ENCODE measurements around the gene NFKBIA.
"Not testable (repeated sequence)": the region's sequence is repeated elsewhere in the genome, so short reads cannot be mapped to it uniquely, and the experiment has no call there.

NFKBIA gene

GRCh38 chr14:35391388-35391710 is 13.2 kb downstream of the NFKBIA start:
- DNase-seq (ENCODE audit: low read depth in 2 of 3, low spot score in 1 of 3), result no peak

GRCh38 chr14:35390577-35391387 is 13.8 kb downstream of the NFKBIA start:
- DNase-seq (ENCODE audit: low read depth in 2 of 3, low spot score in 1 of 3), result no peak

- no peak for DNase-seq (ENCODE audit: low read depth in 2 of 3, low spot score in 1 of 3)
Measured at GRCh38 chr14:35389315-35389667, 15.3 kb downstream of the NFKBIA start.

GRCh38 chr14:35388656-35389314 is 15.8 kb downstream of the NFKBIA start:
- DNase-seq (ENCODE audit: low read depth in 2 of 3, low spot score in 1 of 3), result no peak

- no peak for DNase-seq (ENCODE audit: low read depth in 2 of 3, low spot score in 1 of 3)
Measured at GRCh38 chr14:35387713-35388579, 16.6 kb downstream of the NFKBIA start.

GRCh38 chr14:35387219-35387618 is 17.3 kb downstream of the NFKBIA start:
- no peak for DNase-seq (ENCODE audit: low read depth in 2 of 3, low spot score in 1 of 3)

- no peak for DNase-seq (ENCODE audit: low read depth in 2 of 3, low spot score in 1 of 3)
Measured at GRCh38 chr14:35386673-35387125, 17.9 kb downstream of the NFKBIA start.

GRCh38 chr14:35385042-35385839 is 19.3 kb downstream of the NFKBIA start:
- DNase-seq (ENCODE audit: low read depth in 2 of 3, low spot score in 1 of 3), result no peak

- DNase-seq (ENCODE audit: low read depth in 2 of 3, low spot score in 1 of 3), result no peak
Measured at GRCh38 chr14:35384455-35385041, 20.0 kb downstream of the NFKBIA start.

- DNase-seq (ENCODE audit: low read depth in 2 of 3, low spot score in 1 of 3), result no peak
Measured at GRCh38 chr14:35383569-35384454, 20.7 kb downstream of the NFKBIA start.

GRCh38 chr14:35380794-35381193 is 23.8 kb downstream of the NFKBIA start:
- DNase-seq (ENCODE audit: low read depth in 2 of 3, low spot score in 1 of 3), result no peak

- DNase-seq (ENCODE audit: low read depth in 2 of 3, low spot score in 1 of 3), result not testable (repeated sequence)
Measured at GRCh38 chr14:35379234-35379933, 25.2 kb downstream of the NFKBIA start.

- DNase-seq (ENCODE audit: low read depth in 2 of 3, low spot score in 1 of 3), result no peak
Measured at GRCh38 chr14:35378425-35379233, 25.9 kb downstream of the NFKBIA start.

- no peak for DNase-seq (ENCODE audit: low read depth in 2 of 3, low spot score in 1 of 3)
Measured at GRCh38 chr14:35375558-35376025, 29.0 kb downstream of the NFKBIA start.

- DNase-seq (ENCODE audit: low read depth in 2 of 3, low spot score in 1 of 3), result no peak
Measured at GRCh38 chr14:35374263-35374712, 30.3 kb downstream of the NFKBIA start.

- DNase-seq (ENCODE audit: low read depth in 2 of 3, low spot score in 1 of 3), result not testable (repeated sequence)
Measured at GRCh38 chr14:35373208-35373607, 31.3 kb downstream of the NFKBIA start.

GRCh38 chr14:35370969-35371368 is 33.6 kb downstream of the NFKBIA start:
- DNase-seq (ENCODE audit: low read depth in 2 of 3, low spot score in 1 of 3), result no peak

GRCh38 chr14:35369701-35370191 is 34.8 kb downstream of the NFKBIA start:
- no peak for DNase-seq (ENCODE audit: low read depth in 2 of 3, low spot score in 1 of 3)

Measured in stimulated activated CD4-positive, alpha-beta T cell treated with anti-CD3 and anti-CD28 coated beads, Interleukin-12 subunit alpha, Interleukin-12 subunit beta, amount 100 ng/mL, for 48 hours (primary cell).